Activated CD4-positive, alpha-beta T cell treated with anti-CD3 and anti-CD28 coated beads, Interleukin-2, Interleukin-4, amounts not matched to agents 100 ng/mL and 50 ng/mL, durations not matched to agents 16 hours and 8 hours (primary cell): ENCODE measurements around the gene TPX2.
"Not testable (repeated sequence)": the region's sequence is repeated elsewhere in the genome, so short reads cannot be mapped to it uniquely, and the experiment has no call there.

Source experiments
- DNase-seq: peaks from one replicate; pipeline ENCODE4 v3.0.0-alpha.2; 2020; ENCODE audit warnings: low spot score

Gene TPX2

GRCh38 chr20:31811796-31812728, 73.0 kb downstream of the TPX2 start:
- no peak for DNase-seq

GRCh38 chr20:31813611-31814010, 74.5 kb downstream of the TPX2 start:
- DNase-seq = no peak

DNA sequence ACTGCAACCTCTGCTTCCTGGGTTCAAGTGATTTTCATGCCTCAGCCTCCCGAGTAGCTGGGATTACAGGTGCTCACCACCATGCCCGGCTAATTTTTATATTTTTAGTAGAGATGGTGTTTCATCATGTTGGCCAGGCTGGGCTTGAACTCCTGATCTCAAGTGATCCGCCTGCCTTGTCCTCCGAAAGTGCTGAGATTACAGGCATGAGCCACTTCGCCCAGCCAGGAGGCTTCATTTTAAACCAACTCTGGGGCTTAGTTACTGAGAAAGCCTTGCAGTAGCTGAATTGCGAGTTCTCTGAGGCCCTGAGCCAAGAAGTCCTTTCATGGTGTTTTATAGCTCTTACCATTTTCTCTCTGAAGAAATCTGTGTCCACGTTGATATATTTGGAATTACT, 75.1 kb downstream of the TPX2 start:
- DNase-seq = not testable (repeated sequence)

DNA sequence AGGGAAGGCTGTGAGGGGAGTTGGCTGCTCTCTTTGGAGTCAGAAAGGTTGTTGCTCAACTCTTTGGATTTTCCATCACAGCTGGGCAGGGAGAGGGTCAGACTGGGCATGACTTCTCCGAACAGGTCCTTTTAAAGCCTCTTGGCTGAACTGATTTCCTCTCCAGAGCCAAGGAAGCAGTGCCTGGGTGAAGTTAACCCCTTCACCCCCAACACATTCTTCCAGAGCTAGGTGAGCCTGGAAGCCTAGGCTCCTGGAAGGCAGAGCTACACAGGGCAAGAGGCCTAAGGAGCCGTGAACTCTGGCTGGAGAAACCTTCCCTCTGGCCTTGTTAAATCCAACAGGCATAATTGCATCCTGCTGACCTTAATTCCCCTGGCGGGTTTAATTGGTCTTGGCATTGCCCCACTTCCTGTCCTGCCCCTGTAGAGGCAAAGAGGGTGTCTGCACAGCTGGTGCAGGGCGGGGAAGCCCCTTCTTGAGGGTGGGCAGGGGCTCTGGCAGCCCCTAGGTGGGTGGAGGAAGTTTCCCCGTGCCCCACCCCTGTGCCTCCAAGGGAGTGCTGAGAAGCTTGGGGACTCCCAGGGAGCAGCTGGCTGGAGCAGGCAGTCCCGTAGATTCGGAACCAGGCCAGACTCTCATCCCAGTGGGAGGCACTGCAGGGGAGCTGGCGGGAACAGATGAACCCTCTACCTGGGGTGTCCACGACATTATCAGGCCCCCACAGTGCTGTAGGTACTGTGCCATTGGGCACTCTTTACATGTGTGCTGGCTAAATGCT, 76.5 kb downstream of the TPX2 start:
- no peak for DNase-seq

DNA sequence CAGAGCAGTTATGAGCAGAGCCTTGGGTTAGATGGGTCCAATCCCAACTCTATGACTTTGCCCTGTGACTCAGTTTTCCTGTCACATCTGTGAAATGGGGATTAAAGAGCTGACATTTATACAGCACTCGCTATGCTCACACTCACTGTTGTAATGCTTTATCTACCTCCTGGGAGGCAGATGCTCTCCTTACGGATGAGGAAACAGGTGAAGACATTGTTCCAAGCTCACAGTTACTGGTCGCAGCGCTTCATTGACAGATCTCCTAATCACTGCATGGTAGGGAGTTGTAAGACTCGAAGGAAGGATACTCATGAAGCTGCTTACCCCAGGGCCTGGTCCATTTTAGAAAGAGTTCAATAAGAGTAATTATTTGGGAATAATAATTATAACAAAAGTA, 77.1 kb downstream of the TPX2 start:
- no peak for DNase-seq

- no peak for DNase-seq
These were observed 78.4 kb downstream of the TPX2 start for GRCh38 chr20:31817461-31817860.

- no peak for DNase-seq
These were observed 79.4 kb downstream of the TPX2 start for GRCh38 chr20:31818376-31818908.

DNA sequence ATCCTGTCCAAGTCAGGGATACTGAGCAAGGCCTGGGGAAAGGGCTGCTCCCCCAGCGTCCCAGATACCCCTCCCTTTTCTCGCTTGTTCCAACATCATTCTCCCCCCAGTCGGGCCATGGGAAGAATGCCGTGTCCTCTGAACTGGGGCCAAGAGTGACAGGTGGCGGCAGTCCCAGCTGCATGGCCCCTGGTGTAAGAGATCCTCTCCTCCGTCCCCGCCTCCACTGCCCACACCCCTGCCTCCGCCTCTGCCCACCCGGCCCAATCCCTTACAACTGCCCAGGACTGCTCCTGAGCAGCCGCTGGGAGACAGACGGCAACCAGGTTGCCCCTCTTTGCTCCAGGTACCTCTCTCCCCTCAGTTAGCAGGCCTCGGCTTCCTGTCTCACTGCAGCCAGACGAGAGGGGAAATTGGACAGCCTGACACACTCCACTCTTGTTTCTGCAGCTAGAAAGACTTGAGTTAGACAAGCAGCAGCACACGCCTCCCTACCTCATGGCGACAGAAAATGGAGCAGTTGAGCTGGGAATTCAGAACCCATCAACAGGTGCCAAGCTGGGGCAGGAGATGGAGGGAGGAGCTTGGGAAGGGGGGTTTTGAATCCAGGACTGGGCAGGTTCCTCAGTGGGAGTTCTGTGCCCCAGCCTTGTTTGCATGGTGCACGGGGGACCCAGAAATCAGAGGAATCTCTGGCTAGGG, 80.1 kb downstream of the TPX2 start, which contains the start of gene MYLK2:
TSS of gene MYLK2 (plus strand) at position 274 of the 702 bp plus-strand sequence. CDS start at position 499, 225 bp downstream.
- DNase-seq = no peak

- DNase-seq = no peak
These were observed 81.1 kb downstream of the TPX2 start for GRCh38 chr20:31820228-31820627.

DNA sequence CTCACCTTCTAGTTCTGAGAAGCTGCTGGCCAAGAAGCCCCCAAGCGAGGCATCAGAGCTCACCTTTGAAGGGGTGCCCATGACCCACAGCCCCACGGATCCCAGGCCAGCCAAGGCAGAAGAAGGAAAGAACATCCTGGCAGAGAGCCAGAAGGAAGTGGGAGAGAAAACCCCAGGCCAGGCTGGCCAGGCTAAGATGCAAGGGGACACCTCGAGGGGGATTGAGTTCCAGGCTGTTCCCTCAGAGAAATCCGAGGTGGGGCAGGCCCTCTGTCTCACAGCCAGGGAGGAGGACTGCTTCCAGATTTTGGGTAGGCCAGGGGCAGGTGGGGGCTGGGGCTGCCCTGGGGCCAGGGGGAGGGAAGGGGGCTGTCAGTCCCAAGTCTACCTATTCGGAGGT, 82.3 kb downstream of the TPX2 start:
- DNase-seq = no peak

DNA sequence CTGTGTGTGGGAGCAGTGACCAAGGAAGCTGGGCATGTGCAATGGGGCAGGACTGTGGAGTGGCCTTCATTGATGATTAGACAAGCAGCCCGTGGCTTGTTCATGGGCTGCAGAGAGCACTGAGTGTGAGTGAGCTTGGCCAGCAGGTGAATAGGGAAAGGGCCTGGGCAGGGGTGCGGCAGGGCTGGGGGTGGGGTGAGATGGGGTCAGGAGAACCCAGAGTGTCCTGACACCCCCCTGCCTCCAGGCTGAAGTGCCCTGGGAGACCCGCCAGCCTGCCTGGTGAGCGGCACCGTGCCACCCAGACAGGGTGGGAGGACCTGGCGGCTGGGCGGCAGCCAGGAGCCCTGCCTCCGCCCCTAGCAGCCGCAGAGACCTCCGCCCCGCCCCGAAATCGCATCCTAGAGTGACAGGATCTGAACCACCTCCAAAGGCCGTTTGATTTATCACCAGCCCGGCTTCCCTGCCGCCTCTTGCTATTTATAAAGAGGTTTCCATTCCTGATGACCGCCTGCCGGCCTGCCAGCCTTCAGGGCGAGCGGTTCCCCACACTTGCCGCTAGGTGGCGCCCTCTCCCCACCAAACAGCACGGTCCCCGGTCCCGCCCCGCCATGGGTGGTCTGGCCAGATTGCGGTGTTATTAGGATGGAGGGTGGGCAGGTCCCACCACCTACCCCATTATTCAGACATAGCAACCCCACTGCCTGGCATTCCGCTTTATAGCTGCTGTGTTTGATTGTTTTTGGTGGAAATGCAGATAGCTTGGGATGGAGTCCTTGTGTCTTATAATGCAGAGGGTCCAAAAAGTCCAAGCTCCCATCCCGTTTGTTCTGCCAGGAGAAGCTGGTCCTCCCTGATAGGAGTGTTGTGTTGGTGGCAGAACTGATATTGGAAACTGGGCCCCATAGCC, 83.6 kb downstream of the TPX2 start:
- peak; percentile 60 for DNase-seq

DNA sequence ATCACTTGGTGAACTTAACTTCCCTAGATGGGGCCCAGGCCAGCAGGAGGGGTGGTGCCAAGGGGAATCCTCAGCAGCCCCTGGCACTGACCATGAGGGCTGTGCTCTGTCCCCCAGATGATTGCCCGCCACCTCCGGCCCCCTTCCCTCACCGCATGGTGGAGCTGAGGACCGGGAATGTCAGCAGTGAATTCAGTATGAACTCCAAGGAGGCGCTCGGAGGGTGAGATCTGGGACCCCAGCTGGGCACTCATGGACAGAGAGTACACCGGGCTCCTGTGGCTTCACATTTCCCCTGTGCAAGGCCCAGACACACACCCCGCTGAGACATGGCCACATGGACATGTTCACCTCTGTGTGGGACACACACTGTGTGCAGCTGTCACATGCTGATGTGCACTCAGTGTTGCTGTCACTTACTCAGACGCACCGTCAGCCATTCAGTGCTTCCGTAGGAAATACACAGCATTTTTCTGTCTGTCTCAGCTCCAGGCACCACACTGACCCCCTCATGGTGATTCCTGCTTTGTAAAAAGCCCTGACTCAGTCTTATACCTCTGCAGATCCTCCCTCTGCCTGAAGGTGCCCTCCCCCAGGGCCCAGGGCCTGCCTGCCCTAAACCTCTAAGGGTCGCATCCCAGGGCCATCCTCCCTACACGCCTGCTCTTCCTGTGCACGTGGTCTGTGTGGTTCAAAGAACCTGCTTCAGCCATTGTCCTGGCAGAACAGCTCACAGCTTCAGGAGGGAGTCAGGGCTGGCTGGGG, 84.5 kb downstream of the TPX2 start:
- no peak for DNase-seq

- DNase-seq = no peak
These were observed 85.0 kb downstream of the TPX2 start for GRCh38 chr20:31824125-31824485.

DNA sequence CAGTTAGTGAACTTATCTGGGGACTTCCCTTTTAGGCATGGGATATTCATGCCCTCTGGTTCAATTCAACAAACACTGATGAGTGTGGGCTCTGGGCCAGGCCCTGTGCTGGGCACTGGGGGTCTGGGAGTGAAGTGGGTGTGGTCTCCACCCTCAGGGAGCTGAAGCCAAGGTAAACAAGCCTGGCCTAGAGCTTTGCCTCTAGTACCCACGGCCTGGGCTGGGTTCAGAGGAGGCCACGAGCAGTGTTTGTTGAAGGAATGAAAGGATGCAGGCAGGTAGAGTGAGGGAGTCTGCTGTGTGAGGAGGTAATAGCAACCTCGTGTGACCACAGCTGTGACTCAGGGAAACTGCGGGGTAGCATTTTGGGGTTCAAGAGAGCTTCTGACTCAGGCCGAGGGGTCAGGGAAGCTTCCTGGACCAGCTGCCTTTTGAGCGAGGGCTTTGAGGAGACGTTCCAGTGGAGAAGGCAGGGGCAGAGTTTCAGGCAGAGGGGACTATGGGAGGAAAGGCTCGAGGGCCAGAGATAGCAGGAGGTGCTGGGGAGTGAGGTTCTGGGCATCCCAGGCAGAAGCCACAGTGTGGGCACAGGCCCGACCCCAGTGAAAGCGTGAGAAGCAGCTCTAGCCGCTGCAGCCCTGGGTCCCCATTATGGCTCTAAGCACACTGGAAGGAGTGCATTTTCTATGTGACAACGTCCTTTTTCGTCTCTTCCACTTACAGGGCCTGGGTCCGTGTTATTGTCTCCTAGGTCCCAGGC, 85.6 kb downstream of the TPX2 start:
- DNase-seq = no peak

GRCh38 chr20:31826074-31826473, 87.0 kb downstream of the TPX2 start:
- no peak for DNase-seq

DNA sequence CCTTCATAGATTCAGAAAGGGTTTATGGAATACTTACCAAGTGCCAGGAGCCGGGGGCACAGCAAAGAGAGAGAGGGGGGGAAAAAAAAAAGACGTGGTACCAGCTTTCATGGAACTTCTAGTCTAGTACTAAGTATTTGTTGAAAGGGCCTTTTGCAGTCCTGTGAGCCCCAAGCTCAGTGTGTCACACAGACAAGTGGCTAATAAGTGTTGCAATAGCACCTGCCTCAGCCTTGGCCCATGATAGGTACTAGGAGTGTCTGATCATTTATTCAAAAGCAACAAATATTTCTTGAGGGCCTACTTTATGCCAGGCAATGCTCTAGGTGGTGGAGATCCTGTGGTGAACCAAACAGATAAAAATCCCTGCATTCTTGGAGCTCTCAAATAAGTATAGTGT, 88.0 kb downstream of the TPX2 start:
- DNase-seq = no peak

- DNase-seq = not testable (repeated sequence)
These were observed 88.9 kb downstream of the TPX2 start for GRCh38 chr20:31828016-31828415.

DNA sequence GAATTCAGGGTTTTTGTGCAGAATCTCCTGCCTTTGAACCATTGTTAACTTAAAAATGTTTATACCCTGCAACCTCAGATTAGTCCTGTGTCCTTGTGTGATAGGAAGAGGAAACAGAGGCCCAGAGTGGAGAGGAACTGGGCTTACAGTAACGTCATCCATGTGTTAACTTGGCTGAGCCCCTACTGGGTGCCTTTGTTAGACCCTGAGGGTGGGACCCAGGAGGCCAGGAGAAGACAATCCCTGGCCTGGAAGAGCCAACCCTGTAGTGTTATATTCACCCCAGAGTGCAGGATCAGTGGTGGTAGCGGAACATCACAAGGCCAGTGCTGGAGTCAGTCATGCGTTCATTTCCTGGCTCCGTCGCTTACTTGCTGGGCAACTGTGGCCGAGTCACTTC, 90.6 kb downstream of the TPX2 start:
- no peak for DNase-seq

- DNase-seq = no peak
These were observed 91.4 kb downstream of the TPX2 start for GRCh38 chr20:31830406-31830981.
